HEK293 (cell line): ENCODE data around the gene GCNA.

Experiments used
- CTCF ChIA-PET: fragments of 350-600 bp; formaldehyde crosslinking; extraction: SDS; loops from one replicate; lab custom pipeline; 2021; ENCODE audit warnings: antibody characterized with exemption; lab: Yijun Ruan, JAX
- POLR2A ChIA-PET: fragments of 300-600 bp; formaldehyde crosslinking; extraction: SDS; loops from one replicate; lab custom pipeline; 2020; ENCODE audit warnings: antibody characterized with exemption, inconsistent platforms; lab: Yijun Ruan, JAX
- H3K27ac ChIP-seq: fragments of 200-500 bp; sonication (Bioruptor generic); 2 replicates; pipeline ENCODE4 v1.5.1; 2014; ENCODE audit warnings: low read depth, low read length, control low read depth, inconsistent platforms; ENCODE audit errors: extremely low read depth
- H3K36me3 ChIP-seq, 2 experiments: fragments of 200-500 bp in 1 of 2; sonication (Bioruptor generic) in 1 of 2; 1 replicate in 1 of 2; 2 replicates in 1 of 2; pipeline ENCODE4 v1.5.1; 2014 to 2017; ENCODE audit warnings: inconsistent platforms in 2 of 2, low read length in 2 of 2; ENCODE audit not compliant: control insufficient read depth in 2 of 2, insufficient read depth in 1 of 2
- H3K4me1 ChIP-seq: fragments of 200-500 bp; sonication (Bioruptor generic); 2 replicates; pipeline ENCODE4 v1.5.1; 2014; ENCODE audit warnings: mild to moderate bottlenecking, low read length, inconsistent platforms; ENCODE audit not compliant: control insufficient read depth, insufficient read depth
- H3K4me3 ChIP-seq: 2 replicates; pipeline ENCODE4 v1.5.1; 2011; ENCODE audit warnings: low read depth, mild to moderate bottlenecking, control low read depth, low read length, moderate library complexity
- H3K9me3 ChIP-seq: fragments of 200-500 bp; sonication (Bioruptor generic); 2 replicates; pipeline ENCODE4 v1.5.1; 2014; ENCODE audit warnings: low read depth, low read length, inconsistent platforms; ENCODE audit not compliant: control insufficient read depth, insufficient read depth
- GFI1B ChIP-seq: fragments of 450-650 bp; formaldehyde crosslinking; IDR thresholded peaks from 2 replicates; pipeline ENCODE4 v1.5.1; 2016; ENCODE audit warnings: missing biosample characterization, missing genetic modification characterization
- KLF8 ChIP-seq: fragments of 450-650 bp; formaldehyde crosslinking; IDR thresholded peaks from 2 replicates; pipeline ENCODE4 v1.5.1; 2016; ENCODE audit warnings: missing biosample characterization, missing genetic modification characterization
- ZFP37 ChIP-seq: fragments of 450-650 bp; formaldehyde crosslinking; IDR thresholded peaks from 2 replicates; pipeline ENCODE4 v1.5.1; 2016; ENCODE audit warnings: missing biosample characterization, missing genetic modification characterization
- ZNF121 ChIP-seq: fragments of 450-650 bp; formaldehyde crosslinking; IDR thresholded peaks from 2 replicates; pipeline ENCODE4 v1.5.1; 2016; ENCODE audit warnings: missing biosample characterization, missing genetic modification characterization
- ZNF146 ChIP-seq: fragments of 450-650 bp; formaldehyde crosslinking; IDR thresholded peaks from 2 replicates; pipeline ENCODE4 v1.5.1; 2016; ENCODE audit warnings: missing biosample characterization, missing genetic modification characterization
- ZNF302 ChIP-seq: fragments of 450-650 bp; formaldehyde crosslinking; IDR thresholded peaks from 2 replicates; pipeline ENCODE4 v1.5.1; 2016; ENCODE audit warnings: missing biosample characterization, missing genetic modification characterization, low read depth
- ZNF398 ChIP-seq: fragments of 450-650 bp; formaldehyde crosslinking; IDR thresholded peaks from 2 replicates; pipeline ENCODE4 v1.5.1; 2017; ENCODE audit warnings: missing biosample characterization, missing genetic modification characterization
- TF ChIP-seq, protein P1 (sequence below): fragments of 450-650 bp; formaldehyde crosslinking; IDR thresholded peaks from 2 replicates; pipeline ENCODE4 v1.5.1; 2017; ENCODE audit warnings: missing biosample characterization, missing genetic modification characterization

GCNA gene

DNA sequence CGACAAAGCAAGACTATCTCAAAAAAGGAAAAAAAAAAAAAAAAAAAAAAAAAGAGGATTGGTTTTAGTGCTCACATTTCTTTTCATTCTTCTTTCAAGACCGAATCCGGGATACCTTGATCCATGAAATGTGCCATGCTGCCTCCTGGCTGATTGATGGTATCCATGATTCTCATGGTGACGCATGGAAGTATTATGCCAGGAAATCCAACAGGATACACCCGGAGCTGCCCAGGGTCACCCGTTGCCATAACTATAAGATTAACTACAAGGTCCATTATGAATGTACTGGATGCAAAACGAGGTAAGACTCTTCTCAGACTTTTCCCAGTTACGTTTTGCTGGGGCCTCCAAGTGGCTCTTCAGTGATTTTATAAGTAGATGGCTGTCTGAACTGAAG, 34.0 kb downstream of the GCNA start:
- no peak overlapping the region for H3K27ac ChIP-seq
- peaks cover 0 to 34% of the 10 kb centered on the region in 2 experiments; a peak in 2 of 3 replicates for H3K36me3 ChIP-seq
- no peaks in the 10 kb centered on the region for H3K4me1 ChIP-seq
- CTCF ChIA-PET = no interaction called here
- no peak overlapping the region for H3K4me3 ChIP-seq
- H3K9me3 ChIP-seq = no peaks in the 10 kb centered on the region
- TF ChIP-seq ZFP37 = no peak
- TF ChIP-seq, all 188 proteins: peak for 0
- POLR2A ChIA-PET = no interaction called here

DNA sequence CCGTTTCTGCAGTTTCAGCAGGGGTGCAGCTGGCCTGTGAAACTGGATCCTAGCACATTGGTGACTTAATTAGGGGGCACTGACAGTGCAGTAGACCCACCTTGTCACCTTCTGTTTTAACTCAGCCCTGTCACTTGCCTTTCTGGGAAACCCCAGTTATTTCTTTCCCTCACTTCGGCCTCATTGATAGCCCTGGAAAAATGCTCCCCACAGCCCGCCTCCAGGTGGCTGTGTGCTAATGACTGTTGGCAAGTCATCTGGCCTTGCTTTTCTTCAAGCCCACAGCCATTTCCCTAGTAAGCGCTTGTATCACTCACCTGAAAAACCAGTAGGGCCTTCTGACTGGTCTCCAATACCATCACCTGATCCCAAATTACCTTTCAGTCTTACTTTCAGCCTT, 36.8 kb downstream of the GCNA start:
- H3K36me3 ChIP-seq = peaks cover 0 to 23% of the 10 kb centered on the region in 2 experiments; a peak in 2 of 3 replicates
- TF ChIP-seq ZNF121 (tag by site-specific recombination) (no peak), ZNF146 (tag by site-specific recombination) (no peak)
- ChIA-PET CTCF (no interaction called here), POLR2A (no interaction called here)
- H3K4me3 ChIP-seq = no peak overlapping the region
- H3K27ac ChIP-seq = no peak overlapping the region
- H3K9me3 ChIP-seq = no peaks in the 10 kb centered on the region
- no peaks in the 10 kb centered on the region for H3K4me1 ChIP-seq

DNA sequence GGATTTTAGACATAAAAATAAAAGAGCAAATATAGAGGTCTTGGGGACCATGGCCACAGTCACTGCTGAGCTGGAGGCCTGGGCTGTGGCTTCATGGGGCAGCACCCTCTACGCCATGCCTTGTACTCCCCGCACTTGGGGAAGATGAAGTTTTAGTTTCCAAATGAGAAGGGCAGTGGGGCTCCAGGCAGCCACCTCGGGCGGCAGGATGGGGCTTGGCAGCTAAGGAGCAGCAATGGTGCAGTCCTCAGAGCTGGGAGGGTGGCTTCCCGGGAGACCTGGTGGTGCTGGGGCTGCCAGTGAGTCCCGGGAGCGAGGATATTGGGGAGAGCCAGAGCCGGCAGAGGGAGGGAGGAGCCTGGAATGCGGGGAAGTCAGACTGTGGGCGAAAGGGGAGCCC, 37.7 kb downstream of the GCNA start:
- Histone ChIP-seq H3K36me3 (peaks cover 0 to 18% of the 10 kb centered on the region in 2 experiments; a peak in 2 of 3 replicates), H3K27ac (no peak overlapping the region), H3K4me1 (no peaks in the 10 kb centered on the region)
- TF ChIP-seq ZNF398 = no peak
- TF ChIP-seq, all 188 proteins: peak for 0
- ChIA-PET CTCF (no interaction called here), POLR2A (no interaction called here)
- Histone ChIP-seq H3K4me3 (no peak overlapping the region), H3K9me3 (no peaks in the 10 kb centered on the region)

- TF ChIP-seq, protein P1, sequence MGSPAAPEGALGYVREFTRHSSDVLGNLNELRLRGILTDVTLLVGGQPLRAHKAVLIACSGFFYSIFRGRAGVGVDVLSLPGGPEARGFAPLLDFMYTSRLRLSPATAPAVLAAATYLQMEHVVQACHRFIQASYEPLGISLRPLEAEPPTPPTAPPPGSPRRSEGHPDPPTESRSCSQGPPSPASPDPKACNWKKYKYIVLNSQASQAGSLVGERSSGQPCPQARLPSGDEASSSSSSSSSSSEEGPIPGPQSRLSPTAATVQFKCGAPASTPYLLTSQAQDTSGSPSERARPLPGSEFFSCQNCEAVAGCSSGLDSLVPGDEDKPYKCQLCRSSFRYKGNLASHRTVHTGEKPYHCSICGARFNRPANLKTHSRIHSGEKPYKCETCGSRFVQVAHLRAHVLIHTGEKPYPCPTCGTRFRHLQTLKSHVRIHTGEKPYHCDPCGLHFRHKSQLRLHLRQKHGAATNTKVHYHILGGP = no peak
- TF ChIP-seq ZNF302 (tag by site-specific recombination) (no peak), ZNF121 (tag by site-specific recombination) (no peak), GFI1B (tag by site-specific recombination) (no peak)
- POLR2A ChIA-PET = no interaction called here
Measured at GRCh38 chrX:71616672-71617529, 38.7 kb downstream of the GCNA start.

GRCh38 chrX:71617742-71618141, 39.5 kb downstream of the GCNA start:
- H3K27ac ChIP-seq = no peak overlapping the region
- CTCF ChIA-PET = interaction anchor here (0.5 to 1.3 kb wide), 2 partner anchors 35 to 897 kb away, joined by 3 read pairs; no protein-coding TSS in a partner anchor
- POLR2A ChIA-PET = no interaction called here
- no peak overlapping the region for H3K4me3 ChIP-seq
- peaks cover 0 to 8% of the 10 kb centered on the region in 2 experiments; a peak in 2 of 3 replicates for H3K36me3 ChIP-seq
- no peaks in the 10 kb centered on the region for H3K4me1 ChIP-seq
- H3K9me3 ChIP-seq = no peaks in the 10 kb centered on the region
- no peak for TF ChIP-seq KLF8 (tag by site-specific recombination)
- TF ChIP-seq, all 188 proteins: peak for 0

More at GRCh38 chrX:71616672-71617529, 38.7 kb downstream of the GCNA start:
- Histone ChIP-seq H3K4me1 (no peaks in the 10 kb centered on the region), H3K9me3 (no peaks in the 10 kb centered on the region), H3K27ac (no peak overlapping the region), H3K36me3 (peaks cover 0 to 14% of the 10 kb centered on the region in 2 experiments; a peak in 2 of 3 replicates), H3K4me3 (no peak overlapping the region)
- CTCF ChIA-PET = no interaction called here
